ENCODE measurements around the gene GNAI3. TPM values are rescaled to one million over a fixed set of nuclear protein-coding genes. Genes with fewer than 3 reads are reported as not detected.
A peak's percentile ranks its signal among the peaks of the same experiment; 100 is the strongest.

The GNAI3 gene
- total RNA-seq, 1 donor from 2014 or later = 6.6 TPM

GRCh38 chr1:109598156-109598555 is 49.7 kb downstream of the GNAI3 start:
- DNase-seq (ENCODE audit: low spot score) = no peak

DNA sequence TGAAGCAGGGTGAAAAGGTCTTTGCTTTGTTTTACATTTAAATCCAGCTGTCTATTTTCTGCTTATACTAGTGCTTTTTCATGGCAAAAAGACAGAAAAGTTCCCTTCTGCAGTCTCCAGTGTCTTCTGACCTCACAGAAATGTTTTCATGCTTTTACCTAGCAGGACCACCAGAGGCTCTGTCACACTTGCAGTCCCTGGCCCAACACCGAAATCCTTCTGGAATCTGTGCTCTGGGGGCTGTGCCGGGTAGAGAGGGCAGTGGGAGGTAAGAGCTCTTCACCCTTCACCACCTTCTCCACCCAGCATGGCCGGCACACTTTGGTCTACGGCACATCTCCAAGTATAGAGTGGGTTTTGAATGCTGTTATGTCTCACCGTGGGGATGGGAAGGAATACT is 50.2 kb downstream of the GNAI3 start:
- DNase-seq (ENCODE audit: low spot score) = no peak

GRCh38 chr1:109603229-109603628 is 54.8 kb downstream of the GNAI3 start:
- no peak for DNase-seq (ENCODE audit: low spot score)

DNA sequence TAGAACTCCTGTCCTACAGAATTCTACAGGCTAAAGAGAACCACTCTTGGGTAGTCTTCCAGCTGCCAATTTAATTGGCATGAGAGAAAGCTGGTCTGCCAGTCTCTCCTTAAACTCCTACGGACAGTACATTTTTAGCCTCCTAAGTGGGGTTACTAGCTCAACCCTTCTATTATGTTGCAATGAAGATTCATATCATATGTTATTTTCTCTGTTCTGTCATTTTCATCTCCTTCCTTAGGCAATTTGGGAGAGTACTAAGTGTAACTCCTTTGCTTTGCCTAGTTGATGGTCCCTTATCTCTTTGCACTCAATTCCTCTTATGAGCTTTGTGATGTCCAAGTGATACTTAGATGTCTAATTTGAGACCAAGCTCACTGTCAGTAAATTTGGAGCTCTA is 57.0 kb downstream of the GNAI3 start:
- no peak for DNase-seq (ENCODE audit: low spot score)

DNA sequence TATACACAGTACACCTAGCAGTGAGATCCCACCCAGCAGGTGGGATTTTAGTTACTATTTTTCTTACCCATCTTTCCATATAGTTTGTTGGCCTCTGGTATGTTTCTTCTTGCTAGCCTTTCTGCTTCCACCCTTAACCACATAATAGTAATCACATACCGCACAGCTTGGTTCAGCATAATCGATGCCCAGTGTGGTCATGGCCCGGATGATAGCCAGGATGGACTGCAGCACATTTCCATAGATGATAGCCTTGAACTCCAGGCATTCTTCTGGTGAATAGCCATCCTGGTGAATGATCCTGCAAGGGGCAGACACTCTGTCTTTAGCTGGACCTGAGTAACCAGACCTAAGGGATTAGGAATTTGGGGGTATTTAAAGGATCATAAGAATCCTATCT is 61.5 kb downstream of the GNAI3 start:
- DNase-seq (ENCODE audit: low spot score) = no peak

DNA sequence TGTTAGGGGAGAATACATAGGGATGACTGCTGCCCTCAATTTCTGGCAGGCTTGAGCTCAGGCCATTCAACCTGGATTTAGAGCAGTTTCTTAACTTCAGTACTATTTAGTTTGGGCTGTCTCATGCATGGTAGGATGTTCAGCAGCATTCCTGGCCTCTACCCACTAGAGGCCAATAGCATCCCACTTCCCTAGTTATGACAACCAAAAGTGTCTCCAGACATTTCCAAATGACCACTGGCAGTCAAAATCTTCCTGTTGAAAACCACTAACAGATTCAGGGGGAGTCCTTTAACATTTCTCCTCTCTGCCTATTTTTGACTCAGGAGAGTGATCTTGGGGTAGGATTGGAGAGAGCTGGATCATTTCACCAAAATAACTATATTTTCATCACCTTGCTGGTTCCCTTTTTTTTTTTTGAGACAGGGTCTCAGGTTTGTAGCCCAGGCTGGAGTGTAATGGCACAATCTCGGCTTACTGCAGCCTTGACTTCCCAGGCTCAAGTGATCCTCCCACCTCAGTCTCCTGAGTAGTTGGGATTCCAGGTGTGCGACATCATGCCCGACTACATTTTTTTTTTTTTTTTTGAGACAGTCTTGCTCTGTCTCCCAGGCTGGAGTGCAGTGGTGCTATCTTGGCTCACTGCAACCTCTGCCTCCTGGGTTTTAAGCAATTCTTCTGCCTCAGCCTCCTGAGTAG is 62.3 kb downstream of the GNAI3 start:
- DNase-seq (ENCODE audit: low spot score) = no peak

GRCh38 chr1:109611308-109611990 is 63.0 kb downstream of the GNAI3 start:
- DNase-seq (ENCODE audit: low spot score) = no peak

DNA sequence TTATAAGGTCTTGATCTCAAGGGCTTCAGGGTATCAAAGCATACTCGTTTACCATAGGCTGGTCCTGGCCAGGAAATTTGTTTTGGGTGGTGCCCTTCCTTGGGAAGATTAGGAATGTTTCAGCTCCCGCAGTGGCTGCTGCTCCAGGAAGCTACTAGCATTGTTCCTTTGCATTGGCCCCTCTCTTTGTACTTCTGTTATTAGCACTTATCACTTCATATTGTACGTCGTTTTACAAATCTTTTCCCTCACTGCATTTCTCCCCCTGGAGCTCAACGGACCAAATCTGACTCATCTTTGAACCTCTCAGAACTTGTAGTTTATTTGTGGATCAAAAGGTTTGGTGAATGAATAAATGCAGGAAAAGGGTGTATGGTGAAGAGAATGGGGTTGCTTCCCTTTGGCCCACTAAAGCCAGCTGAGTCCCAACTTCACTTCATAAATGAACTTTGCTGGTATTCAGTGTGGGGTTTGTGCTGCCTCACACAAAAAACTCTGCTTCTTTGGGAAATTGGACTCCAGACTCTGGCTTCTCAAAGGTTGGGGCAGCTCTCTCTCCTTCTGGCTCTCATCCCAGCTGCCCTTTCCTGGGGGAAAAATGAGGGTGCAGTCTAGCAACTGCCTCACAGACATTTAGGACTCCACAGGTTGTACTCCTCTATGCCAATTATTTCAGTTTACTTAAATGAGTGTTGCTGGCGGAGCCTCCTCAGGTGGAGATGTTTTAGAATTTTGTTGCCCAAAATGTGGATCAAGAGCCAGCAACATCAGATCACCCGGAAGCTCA is 65.1 kb downstream of the GNAI3 start:
- no peak for DNase-seq (ENCODE audit: low spot score)

DNA sequence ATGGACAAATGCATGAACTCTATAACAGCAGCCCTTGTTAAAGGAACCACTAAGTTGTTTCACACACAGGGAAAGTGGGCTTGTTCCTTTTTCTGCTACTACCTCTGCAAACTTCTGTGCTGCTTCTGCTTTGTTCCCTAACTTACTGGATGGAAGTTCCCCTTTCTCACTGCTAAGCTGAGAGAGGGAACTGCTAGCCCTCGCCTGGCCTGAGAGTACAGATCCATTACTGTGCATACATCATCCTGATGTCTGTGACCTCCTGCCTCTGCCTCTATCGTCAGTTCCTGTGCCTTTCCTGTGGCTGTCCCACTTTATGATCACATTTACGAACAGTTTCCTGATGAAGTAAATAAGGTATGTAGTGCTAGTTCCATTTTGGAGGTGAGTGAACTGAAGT is 67.5 kb downstream of the GNAI3 start:
- DNase-seq (ENCODE audit: low spot score) = no peak

- no peak for DNase-seq (ENCODE audit: low spot score)
Measured at GRCh38 chr1:109616391-109616790, 68.0 kb downstream of the GNAI3 start.

GRCh38 chr1:109617291-109617801 is 68.9 kb downstream of the GNAI3 start:
- no peak for DNase-seq (ENCODE audit: low spot score)

DNA sequence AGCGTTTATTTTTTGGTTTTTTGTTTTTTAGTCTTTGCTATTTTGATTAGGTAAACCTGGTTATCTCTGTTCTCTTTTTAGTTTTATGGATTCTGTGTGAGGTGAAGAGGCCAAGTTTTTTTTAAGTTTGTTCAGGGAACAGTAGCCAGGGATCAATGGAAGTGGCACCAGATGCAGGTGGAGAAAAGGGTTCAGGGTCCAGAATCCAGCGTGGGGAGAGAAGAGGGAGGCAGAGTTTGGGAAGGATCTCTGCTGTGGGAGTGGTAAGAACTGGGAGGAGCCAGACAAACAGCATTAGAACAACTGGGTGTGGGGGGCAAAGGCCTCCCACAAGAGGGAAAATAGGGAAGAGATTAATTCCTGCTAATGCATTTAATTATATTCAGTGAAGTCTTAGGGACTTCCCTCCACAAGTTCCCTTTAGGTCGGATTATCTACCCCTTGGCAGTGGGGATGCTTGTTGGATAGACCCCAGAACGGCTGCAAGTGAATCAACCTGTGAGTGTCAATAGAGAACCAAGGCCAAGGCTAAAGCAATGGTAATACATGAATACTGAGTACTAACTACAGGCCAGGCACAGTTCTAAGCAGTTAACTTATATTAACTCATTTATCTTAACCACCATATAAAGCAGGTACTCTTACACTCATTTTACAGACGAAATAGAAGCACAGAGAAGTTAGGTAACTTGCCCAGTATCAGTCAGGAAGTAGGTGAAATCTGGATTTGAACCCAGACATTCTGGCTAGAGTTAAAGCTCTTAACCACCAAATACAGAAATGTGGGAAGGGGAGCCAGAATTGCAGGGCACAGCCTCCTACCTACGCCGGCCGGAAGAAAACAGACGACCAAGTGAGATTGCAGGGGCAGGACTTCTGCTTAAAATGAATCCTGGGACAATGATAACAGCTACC is 70.5 kb downstream of the GNAI3 start:
- no peak for DNase-seq (ENCODE audit: low spot score)

- DNase-seq (ENCODE audit: low spot score) = peak; percentile 78
Measured at GRCh38 chr1:109619576-109620400, 71.4 kb downstream of the GNAI3 start, which contains the start of the genes AMPD2 and GNAT2. TSS of gene AMPD2 (plus strand) at chr1:109619837. CDS start at chr1:109621176, 1,339 bp downstream. TSS of gene GNAT2 (minus strand) at chr1:109619616. CDS start at chr1:109612870, 6,746 bp downstream.

DNA sequence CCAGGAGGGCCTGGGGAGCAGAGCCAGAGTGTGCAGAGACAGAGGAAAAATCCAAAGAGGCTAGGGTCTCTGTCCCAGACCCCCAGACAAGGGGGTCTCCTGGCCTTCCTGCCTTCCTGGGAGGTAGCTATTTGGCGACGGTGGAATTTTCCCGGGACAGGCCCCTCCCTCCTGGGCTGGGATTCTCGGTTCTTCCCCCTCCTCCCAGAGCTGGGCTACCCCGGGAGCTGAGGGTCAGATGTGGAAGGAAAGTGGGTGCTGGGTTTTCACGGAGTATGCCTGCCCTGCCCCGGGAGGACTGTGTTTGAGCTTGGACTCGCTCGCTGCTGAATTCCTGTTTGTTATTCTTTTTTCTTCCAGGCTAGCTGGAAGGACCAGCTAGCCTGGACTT is 72.0 kb downstream of the GNAI3 start:
- DNase-seq (ENCODE audit: low spot score) = no peak

- peak; percentile 93 for DNase-seq (ENCODE audit: low spot score)
Measured at GRCh38 chr1:109620841-109621286, 72.4 kb downstream of the GNAI3 start.

DNA sequence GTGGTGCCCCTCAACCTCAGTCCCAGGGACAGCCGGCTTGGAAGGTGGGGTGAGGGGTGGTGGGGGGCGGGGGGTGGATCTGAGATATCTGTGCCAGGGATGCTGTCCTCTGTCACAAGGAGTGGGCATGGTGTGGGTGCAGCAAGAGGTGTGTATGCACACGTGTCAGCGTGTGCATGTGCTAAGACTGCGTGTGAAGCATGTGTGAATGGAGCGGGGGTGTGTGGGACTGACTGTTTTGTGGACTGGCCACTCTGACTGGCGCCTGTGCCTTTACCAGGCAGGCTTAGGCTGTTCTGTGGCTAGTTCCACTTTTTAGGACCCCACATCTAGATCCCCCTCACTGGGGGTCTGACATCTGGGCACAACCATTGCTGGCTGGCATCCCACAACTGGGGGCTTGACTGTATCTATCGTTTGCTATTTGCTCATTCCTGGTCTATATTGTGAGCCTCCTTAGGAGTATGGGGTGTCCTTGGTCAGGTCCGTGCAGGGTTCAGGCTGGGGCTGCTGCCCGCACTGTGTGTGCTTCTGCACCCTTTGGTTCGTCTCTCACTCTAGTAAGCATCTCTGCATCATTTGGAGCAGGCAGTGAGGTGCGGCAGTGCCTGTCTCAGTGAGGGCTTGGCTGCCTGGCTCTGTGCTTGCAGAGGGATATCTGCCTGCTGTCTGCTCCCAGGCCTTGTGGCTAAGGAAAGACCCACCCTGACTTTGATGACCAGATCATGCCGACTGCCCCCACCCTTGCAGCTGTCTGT is 73.1 kb downstream of the GNAI3 start:
- DNase-seq (ENCODE audit: low spot score) = no peak

- no peak for DNase-seq (ENCODE audit: low spot score)
Measured at GRCh38 chr1:109622137-109622892, 73.9 kb downstream of the GNAI3 start.

- DNase-seq (ENCODE audit: low spot score) = no peak
Measured at GRCh38 chr1:109622895-109623294, 74.5 kb downstream of the GNAI3 start.
